ENCODE measurements around the gene ZNF532.
"Not testable (repeated sequence)": the region's sequence is repeated elsewhere in the genome, so short reads cannot be mapped to it uniquely, and the experiment has no call there.

The ZNF532 gene, protein sequence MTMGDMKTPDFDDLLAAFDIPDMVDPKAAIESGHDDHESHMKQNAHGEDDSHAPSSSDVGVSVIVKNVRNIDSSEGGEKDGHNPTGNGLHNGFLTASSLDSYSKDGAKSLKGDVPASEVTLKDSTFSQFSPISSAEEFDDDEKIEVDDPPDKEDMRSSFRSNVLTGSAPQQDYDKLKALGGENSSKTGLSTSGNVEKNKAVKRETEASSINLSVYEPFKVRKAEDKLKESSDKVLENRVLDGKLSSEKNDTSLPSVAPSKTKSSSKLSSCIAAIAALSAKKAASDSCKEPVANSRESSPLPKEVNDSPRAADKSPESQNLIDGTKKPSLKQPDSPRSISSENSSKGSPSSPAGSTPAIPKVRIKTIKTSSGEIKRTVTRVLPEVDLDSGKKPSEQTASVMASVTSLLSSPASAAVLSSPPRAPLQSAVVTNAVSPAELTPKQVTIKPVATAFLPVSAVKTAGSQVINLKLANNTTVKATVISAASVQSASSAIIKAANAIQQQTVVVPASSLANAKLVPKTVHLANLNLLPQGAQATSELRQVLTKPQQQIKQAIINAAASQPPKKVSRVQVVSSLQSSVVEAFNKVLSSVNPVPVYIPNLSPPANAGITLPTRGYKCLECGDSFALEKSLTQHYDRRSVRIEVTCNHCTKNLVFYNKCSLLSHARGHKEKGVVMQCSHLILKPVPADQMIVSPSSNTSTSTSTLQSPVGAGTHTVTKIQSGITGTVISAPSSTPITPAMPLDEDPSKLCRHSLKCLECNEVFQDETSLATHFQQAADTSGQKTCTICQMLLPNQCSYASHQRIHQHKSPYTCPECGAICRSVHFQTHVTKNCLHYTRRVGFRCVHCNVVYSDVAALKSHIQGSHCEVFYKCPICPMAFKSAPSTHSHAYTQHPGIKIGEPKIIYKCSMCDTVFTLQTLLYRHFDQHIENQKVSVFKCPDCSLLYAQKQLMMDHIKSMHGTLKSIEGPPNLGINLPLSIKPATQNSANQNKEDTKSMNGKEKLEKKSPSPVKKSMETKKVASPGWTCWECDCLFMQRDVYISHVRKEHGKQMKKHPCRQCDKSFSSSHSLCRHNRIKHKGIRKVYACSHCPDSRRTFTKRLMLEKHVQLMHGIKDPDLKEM (N-terminal part only)

DNA sequence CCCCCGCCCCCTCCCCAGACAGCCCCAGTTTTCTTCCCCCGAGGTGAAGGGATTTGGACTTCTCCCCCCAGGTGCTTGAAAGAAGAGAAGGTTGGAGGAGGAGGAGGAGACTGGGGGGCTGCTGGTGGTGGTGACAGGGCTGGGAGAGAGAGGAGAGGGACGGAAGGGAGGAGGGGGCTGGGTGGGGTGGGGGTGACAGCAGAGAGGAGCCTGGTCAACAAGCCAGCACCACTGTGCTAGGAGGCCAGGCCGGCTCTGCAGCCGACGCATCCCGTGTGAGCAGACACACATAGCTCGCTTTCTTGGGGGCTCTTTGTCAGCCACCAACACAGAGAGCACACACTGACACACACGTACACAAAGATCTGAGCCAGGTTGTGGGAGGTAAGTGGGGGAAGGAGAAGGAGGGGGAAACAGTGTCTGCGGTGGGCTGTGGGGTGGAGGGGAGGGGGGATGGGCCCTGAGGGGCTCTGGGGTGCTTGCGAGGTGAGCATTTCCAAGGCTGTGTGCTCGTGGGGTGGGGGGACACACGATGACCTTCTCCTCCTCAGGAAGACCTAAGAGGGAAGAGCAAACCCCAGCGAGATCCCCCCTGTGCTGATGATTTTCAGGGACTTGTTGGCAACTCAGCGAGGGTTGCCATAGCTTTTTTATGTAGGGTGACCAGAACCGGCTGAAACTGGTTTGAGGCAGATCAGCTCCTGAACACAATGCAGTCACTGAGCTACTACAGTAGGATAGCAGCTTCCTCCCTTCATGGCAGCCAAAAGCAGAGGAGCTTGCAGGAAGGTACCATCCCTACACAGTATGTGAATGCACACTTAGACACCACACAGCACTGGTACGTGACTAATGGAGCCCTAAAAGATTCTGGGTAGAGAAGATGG is at the start of gene ZNF532:
ZNF532 (plus strand) TSS at position 732 of the 887 bp plus-strand sequence. CDS start 53,411 bp downstream, outside the sequence.
- peak within 1 kb of the TSS; percentile 68 for H3K27ac ChIP-seq
- TF ChIP-seq, protein P1, sequence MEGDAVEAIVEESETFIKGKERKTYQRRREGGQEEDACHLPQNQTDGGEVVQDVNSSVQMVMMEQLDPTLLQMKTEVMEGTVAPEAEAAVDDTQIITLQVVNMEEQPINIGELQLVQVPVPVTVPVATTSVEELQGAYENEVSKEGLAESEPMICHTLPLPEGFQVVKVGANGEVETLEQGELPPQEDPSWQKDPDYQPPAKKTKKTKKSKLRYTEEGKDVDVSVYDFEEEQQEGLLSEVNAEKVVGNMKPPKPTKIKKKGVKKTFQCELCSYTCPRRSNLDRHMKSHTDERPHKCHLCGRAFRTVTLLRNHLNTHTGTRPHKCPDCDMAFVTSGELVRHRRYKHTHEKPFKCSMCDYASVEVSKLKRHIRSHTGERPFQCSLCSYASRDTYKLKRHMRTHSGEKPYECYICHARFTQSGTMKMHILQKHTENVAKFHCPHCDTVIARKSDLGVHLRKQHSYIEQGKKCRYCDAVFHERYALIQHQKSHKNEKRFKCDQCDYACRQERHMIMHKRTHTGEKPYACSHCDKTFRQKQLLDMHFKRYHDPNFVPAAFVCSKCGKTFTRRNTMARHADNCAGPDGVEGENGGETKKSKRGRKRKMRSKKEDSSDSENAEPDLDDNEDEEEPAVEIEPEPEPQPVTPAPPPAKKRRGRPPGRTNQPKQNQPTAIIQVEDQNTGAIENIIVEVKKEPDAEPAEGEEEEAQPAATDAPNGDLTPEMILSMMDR (conservative IDR thresholded peaks at IDR 0.05), result no peak

DNA sequence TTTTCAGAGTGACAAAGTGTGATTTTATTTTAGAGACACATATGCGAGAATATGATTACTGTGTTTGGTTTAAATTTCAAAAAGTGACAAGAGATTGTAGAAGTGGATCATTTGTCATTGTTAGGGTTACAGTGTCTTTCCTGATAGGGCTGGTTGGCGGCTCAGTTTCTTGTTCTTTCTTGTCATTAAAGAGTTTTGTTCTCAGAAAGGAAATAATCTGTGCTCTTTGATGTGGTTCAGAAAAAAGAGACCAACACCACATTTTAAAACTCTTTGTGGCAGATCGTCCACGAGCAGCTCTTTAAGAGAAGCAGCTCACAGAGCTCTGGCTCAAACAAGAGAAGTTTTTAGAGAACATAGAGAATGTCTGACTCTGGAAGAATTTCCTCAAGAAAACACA is 45.6 kb upstream of the ZNF532 start:
- no peak overlapping the region for H3K27ac ChIP-seq

DNA sequence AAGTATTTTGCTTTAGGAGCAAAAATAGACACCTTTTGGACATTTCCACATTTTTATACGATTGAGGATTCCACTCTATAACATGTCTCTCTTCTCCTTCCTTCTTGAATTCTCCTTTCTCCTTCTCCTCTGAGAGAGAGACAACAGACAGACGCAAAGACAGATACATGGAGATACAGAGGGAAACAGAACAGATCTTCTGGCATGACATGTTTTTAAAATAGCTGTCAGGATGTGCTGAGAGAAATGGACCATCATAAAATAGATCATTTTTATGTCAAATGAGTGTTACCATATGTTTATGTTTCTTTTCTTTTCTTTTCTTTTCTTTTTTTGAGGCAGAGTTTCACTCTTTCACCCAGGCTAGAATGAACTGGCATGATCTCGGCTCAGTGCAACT is 44.4 kb upstream of the ZNF532 start:
- H3K27ac ChIP-seq, result no peak overlapping the region
- TF ChIP-seq, protein P1 (conservative IDR thresholded peaks at IDR 0.05), result no peak

More for the DNA sequence above, 45.6 kb upstream of the ZNF532 start:
- TF ChIP-seq, protein P1 (conservative IDR thresholded peaks at IDR 0.05), result no peak

DNA sequence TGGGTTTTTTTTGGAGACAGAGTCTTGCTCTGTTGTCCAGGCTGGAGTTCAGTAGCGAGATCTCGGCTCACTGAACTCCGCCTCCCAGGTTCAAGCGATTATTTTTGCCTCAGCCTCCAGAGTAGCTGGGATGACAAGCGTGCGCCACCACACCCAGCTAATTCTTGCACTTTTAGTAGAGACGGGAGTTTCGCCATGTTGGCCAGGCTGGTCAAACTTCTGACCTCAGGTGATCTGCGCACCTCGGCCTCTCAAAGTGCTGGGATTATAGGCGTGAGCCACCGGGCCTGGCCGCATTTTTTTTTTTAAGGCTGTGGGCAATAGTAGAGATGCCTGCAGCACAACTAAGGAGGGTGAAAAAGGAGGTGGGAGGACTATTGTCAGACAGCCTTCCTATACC is 41.7 kb upstream of the ZNF532 start:
- TF ChIP-seq, protein P1 (conservative IDR thresholded peaks at IDR 0.05), result no peak
- H3K27ac ChIP-seq, result no peak overlapping the region

DNA sequence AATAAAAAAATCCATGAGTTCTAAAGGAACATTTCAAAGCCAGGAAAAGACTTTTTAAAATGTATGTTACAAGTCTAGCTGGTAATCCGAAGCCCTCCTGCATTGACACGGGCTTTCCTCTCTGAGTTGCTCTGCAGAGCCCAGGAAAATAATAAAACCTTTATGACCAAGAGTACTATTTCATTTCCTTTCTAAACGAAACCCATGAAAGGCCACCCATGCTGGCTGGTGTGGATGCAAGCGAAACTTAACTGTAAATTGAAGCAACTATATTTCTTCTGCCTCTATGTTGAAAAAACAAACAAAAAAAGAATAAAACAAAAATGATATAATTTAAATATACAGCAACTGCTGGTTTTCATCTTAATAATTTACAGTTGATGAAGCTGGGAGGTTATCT is 41.3 kb upstream of the ZNF532 start:
- H3K27ac ChIP-seq, result no peak overlapping the region
- TF ChIP-seq, protein P1 (conservative IDR thresholded peaks at IDR 0.05), result no peak

DNA sequence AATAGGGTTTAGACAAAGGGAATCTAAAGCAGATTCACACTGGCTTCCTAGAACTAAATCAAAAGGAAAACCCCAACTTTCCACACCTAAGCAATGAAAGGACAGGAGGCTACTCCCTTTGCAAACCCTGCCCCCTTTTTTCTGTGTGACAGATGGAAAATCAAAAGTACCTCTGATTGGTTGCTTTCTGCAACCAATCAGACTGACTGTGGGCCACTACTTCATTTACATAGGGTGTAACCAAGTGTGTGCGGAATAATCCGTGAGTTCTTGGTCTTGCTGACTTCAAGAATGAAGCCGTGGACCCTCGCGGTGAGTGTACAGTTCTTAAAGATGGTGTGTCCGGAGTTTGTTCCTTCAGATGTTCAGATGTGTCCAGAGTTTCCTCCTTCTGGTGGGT is 37.8 kb upstream of the ZNF532 start:
- not testable (repeated sequence) for H3K27ac ChIP-seq

DNA sequence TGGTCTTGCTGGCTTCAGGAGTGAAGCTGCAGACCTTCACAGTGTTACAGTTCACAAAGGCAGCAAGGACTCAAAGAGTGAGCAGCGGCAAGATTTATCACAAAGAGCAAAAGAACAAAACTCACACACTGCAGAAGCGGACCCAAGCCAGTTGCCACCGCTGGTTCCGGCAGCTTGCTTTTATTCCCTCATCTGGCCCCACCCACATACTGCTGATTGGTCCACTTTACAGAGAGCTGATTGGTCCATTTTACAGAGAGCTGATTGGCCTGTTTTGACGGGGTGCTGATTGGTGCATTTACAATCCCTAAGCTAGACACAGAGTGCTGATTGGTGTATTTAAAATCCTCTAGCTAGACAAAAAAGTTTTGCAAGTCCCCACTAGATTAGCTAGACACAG is 37.2 kb upstream of the ZNF532 start:
- TF ChIP-seq, protein P1 (conservative IDR thresholded peaks at IDR 0.05), result no peak
- H3K27ac ChIP-seq, result no peak overlapping the region
